HepG2 (cell line): ENCODE data around the gene TMEM31. TPM values are rescaled to one million over a fixed set of nuclear protein-coding genes. Genes with fewer than 3 reads are reported as not detected.

Source experiments
- ATAC-seq: fragments of 200-7000 bp; cut with Tn5 transposase; 3 replicates; pipeline ENCODE4 v1.9.1; 2020; ENCODE audit warnings: mild to moderate bottlenecking, moderate library complexity
- BruUV-seq: library from RNA; stranded (reverse); fragments of 400-500 nt; replicated peaks from 2 replicates; lab custom pipeline; 2021; lab: Mats Ljungman, UMichigan
- CTCF ChIA-PET: fragments of 300-600 bp; formaldehyde crosslinking; extraction: SDS; loops from one replicate; lab custom pipeline; 2021; ENCODE audit warnings: low total read pairs, inconsistent platforms, low intra/inter-chr PET ratio; lab: Yijun Ruan, JAX
- POLR2A ChIA-PET: fragments of 350-600 bp; sonication (Branson Sonifier 250); formaldehyde crosslinking; loops from one replicate; lab custom pipeline; 2020; ENCODE audit warnings: antibody characterized with exemption, inconsistent platforms; lab: Yijun Ruan, JAX
- DNase-seq: peaks from one replicate; pipeline ENCODE4 v3.0.0-alpha.2; 2015; ENCODE audit warnings: low spot score
- FAIRE-seq: peaks from 3 replicates; lab custom pipeline; 2011; peaks lifted over from hg19 to GRCh38; lab: Jason Lieb, UNC
- H2AFZ ChIP-seq: one replicate; pipeline ENCODE4 v1.6.1; 2011; ENCODE audit warnings: low read length, inconsistent platforms
- H3K27ac ChIP-seq: fragments of 300-600 bp; 3 replicates; pipeline ENCODE4 v1.8.0; 2011; ENCODE audit warnings: mixed run types, mild to moderate bottlenecking, mixed read lengths, low read length, inconsistent platforms; ENCODE audit not compliant: insufficient read depth; ENCODE audit errors: extremely low read length
- H3K27me3 ChIP-seq, 2 experiments: fragments of 200-600 bp in 1 of 2; 2 replicates in 1 of 2; 3 replicates in 1 of 2; pipeline versions ENCODE4 v1.6.0 to v1.8.0; 2011; ENCODE audit warnings: low read length in 2 of 2, mild to moderate bottlenecking in 2 of 2, moderate library complexity in 2 of 2, inconsistent platforms in 1 of 2; ENCODE audit not compliant: insufficient read depth in 2 of 2, control insufficient read depth in 1 of 2
- H3K36me3 ChIP-seq, 2 experiments: fragments of 200-600 bp in 1 of 2; replicated peaks in 1 of 2; 2 replicates in 1 of 2; 3 replicates in 1 of 2; pipeline versions ENCODE4 v1.5.1 to v1.8.0; 2011; ENCODE audit warnings: low read length in 2 of 2, inconsistent platforms in 1 of 2; ENCODE audit not compliant: insufficient read depth in 2 of 2, control insufficient read depth in 1 of 2
- H3K4me1 ChIP-seq: 2 replicates; pipeline ENCODE4 v1.5.1; 2012; ENCODE audit warnings: low read length, inconsistent platforms; ENCODE audit not compliant: insufficient read depth
- H3K4me2 ChIP-seq: 2 replicates; pipeline ENCODE4 v1.6.0; 2011; ENCODE audit warnings: low read depth, low read length, inconsistent platforms
- H3K4me3 ChIP-seq, 3 experiments: fragments of 200-600 bp in 1 of 3; sonication (generic), shearing (Covaris generic) in 1 of 3; replicated peaks in 1 of 3; 2 replicates each; pipeline ENCODE4 v1.5.1; 2011 to 2016; ENCODE audit warnings: low read length in 3 of 3, inconsistent platforms in 2 of 3, low read depth in 2 of 3, mild to moderate bottlenecking in 2 of 3, control low read depth in 1 of 3, mixed read lengths in 1 of 3; ENCODE audit not compliant: insufficient read depth in 1 of 3
- H3K79me2 ChIP-seq: one replicate; pipeline ENCODE4 v1.6.1; 2011; ENCODE audit warnings: low read length, inconsistent platforms; ENCODE audit not compliant: insufficient read depth
- H3K9ac ChIP-seq: 2 replicates; pipeline ENCODE4 v1.6.0; 2011; ENCODE audit warnings: mild to moderate bottlenecking, low read depth, low read length, inconsistent platforms; ENCODE audit not compliant: insufficient read depth
- H3K9me3 ChIP-seq: 2 replicates; pipeline ENCODE4 v1.5.1; 2012; ENCODE audit warnings: mild to moderate bottlenecking, low read length
- H4K20me1 ChIP-seq: 2 replicates; pipeline ENCODE4 v1.6.0; 2011; ENCODE audit warnings: inconsistent platforms, mild to moderate bottlenecking, low read length, moderate library complexity; ENCODE audit not compliant: insufficient read depth
- ATF7 ChIP-seq, 2 experiments: fragments of 450-650 bp in 1 of 2; sonication (generic) in 1 of 2; formaldehyde crosslinking in 1 of 2; IDR thresholded peaks; 2 replicates each; pipeline versions ENCODE4 v1.4.0 to v1.6.1; 2016 to 2020; ENCODE audit warnings: antibody characterized with exemption in 1 of 2, mild to moderate bottlenecking in 1 of 2, missing genetic modification reagents in 1 of 2
- CREB1 ChIP-seq, 2 experiments: fragments of 450-650 bp in 1 of 2; IDR thresholded peaks; 2 replicates each; pipeline ENCODE4 v1.6.1; 2016 to 2017; ENCODE audit warnings: control low read depth in 1 of 2, mild to moderate bottlenecking in 1 of 2, missing compliant biosample characterization in 1 of 2, missing genetic modification characterization in 1 of 2
- NAIF1 ChIP-seq: sonication (generic); formaldehyde crosslinking; IDR thresholded peaks from 2 replicates; pipeline ENCODE4 v1.5.0; 2020; ENCODE audit warnings: mild to moderate bottlenecking, missing genetic modification reagents, borderline replicate concordance
- ZBTB43 ChIP-seq: sonication (generic); formaldehyde crosslinking; conservative IDR thresholded peaks from 2 replicates; pipeline ENCODE4 v1.4.0; 2020; ENCODE audit warnings: missing genetic modification reagents
- whole genome bisulfite sequencing: methylation state at CpG from one replicate; pipeline ENCODE4 v1.1.6; 2017; ENCODE audit warnings: low lambda C conversion rate; 5-methylcytosine and 5-hydroxymethylcytosine counted together
- in situ Hi-C: cut with HindIII; loops from 2 replicates; pipeline ENCODE4 v1.10.0; 2017; ENCODE audit warnings: low pct_unique_long_range_greater_than_20kb; ENCODE audit not compliant: extremely low pct_ligation_motif_present
- intact Hi-C: fragments of 100-400 bp; cut with micrococcal nuclease; formaldehyde crosslinking; loops from one replicate; pipeline ENCODE4 v1.10.0; 2022; ENCODE audit not compliant: unreplicated experiment
- polyA plus RNA-seq, 8 experiments: library from polyadenylated mRNA; depleted of rRNA in 3 of 8; stranded (reverse) in 7 of 8; unstranded in 1 of 8; fragments of >200 nt; fragmentation: Illumina TruSeq in 4 of 8; extraction: Trizol in 4 of 8; gene quantifications; 2 replicates each; pipeline versions ENCODE4 v1.2.1 to v1.2.3, GENCODE V29; 2011 to 2016; ENCODE audit warnings: low read depth in 4 of 8, missing spikeins in 1 of 8, mixed read lengths in 1 of 8; ENCODE audit not compliant: insufficient read depth in 1 of 8
- total RNA-seq, 5 experiments: library from RNA; depleted of rRNA; stranded (reverse); fragments of >200 nt; fragmentation: Illumina TruSeq; extraction: Trizol; gene quantifications; 2 replicates each; pipeline ENCODE4 v1.2.3, GENCODE V29; 2016; ENCODE audit warnings: low read depth in 1 of 5
- TF ChIP-seq, protein P1 (sequence below): sonication (generic); formaldehyde crosslinking; IDR thresholded peaks from 2 replicates; pipeline ENCODE4 v1.8.1; 2023; ENCODE audit warnings: mild to moderate bottlenecking, missing genetic modification reagents

The TMEM31 gene
- total and polyA plus RNA-seq, 2 of the 13 experiments (the other 11 are each of a cell fraction or from before 2014, with no cell fraction given) = 0.16 TPM; not detected in 1

DNA sequence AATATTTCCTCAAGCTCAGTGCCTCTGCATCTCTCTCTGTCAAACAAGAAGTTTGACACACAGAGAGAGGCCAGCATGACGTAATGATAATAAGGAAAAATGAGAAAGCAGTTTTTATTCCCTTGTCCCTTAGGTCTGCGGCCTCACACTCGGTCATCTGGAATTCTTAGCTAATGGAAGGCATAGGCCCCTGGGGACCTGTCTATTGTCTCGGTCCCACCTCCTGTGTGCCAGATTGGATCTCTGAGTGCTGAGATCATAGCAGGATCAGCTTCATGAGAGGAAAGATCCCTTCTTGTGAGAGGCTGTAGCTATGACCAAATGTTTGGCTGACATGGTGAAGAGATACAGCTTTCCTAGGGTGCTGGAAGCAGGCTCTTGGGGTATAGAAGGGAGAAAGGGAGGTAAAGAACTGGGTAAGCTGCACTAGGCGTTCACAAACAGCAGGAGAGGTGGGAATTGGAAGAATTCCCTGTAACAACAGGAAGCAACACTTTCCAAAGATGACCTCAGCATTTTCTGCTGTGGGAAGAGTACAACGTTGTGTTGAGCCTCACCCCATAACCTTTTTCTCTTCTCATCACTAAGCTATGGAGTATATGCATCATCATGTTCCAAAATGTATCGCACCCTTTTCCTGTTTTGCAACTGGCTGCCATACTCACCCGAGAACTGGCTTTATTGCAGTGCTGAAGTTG, 20.2 kb downstream of the TMEM31 start:
- Histone ChIP-seq H3K27ac (no peak overlapping the region), H3K9ac (no peak overlapping the region), H3K4me2 (no peak overlapping the region), H3K27me3 (peaks cover 3% of the 10 kb centered on the region in 2 experiments; a peak in 3 of 5 replicates), H4K20me1 (no peaks in the 10 kb centered on the region), H3K9me3 (no peaks in the 10 kb centered on the region), H3K79me2 (no peaks in the 10 kb centered on the region), H3K4me3 (no peak overlapping the region), H2AFZ (no peak overlapping the region), H3K36me3 (no peaks in the 10 kb centered on the region), H3K4me1 (no peaks in the 10 kb centered on the region)
- intact Hi-C loops = no loop called here
- WGBS = 26% methylated on average over 4 of the region's 8 CpGs
- ChIA-PET POLR2A (no interaction called here), CTCF (no interaction called here)
- in situ Hi-C loops = no loop called here
- DNase-seq (no peak), FAIRE-seq (no peak), ATAC-seq (no peak)
- no TSS peak for BruUV-seq
- TF ChIP-seq ZBTB43 (CRISPR knock-in tag) (no peak), ATF7 (IDR thresholded peaks at IDR 0.05) (peak; percentile 71), ATF7 (CRISPR knock-in tag; IDR thresholded peaks at IDR 0.05) (no peak), CREB1 (IDR thresholded peaks at IDR 0.05) (0 out of 2 replicates have a peak, but pooled peaks have one; percentile 2), CREB1 (CRISPR knock-in tag; IDR thresholded peaks at IDR 0.05) (no peak)

DNA sequence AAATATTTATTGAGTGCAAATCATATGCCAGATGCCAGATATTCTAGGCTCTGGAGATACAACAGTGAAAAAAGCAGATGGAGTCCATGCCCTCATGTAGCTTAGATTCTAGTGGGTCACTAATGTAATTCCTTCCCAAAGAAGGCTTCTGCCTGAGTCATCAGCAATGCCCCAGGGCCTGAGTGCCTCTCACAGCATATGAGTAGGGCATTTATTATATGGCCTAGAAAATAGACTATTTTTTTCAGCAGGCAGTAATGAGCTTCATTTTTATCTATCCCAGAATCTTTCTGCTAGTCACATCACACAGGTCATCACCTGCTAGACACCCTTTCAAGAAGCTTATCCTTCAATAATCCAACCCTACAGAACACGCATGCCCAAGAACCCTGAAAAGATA, 22.3 kb downstream of the TMEM31 start:
- CTCF ChIA-PET = no interaction called here
- in situ Hi-C loops = no loop called here
- intact Hi-C loops = no loop called here
- Histone ChIP-seq H3K27me3 (peaks cover 1 to 3% of the 10 kb centered on the region in 2 experiments; a peak in 2 of 5 replicates), H3K4me3 (no peak overlapping the region), H3K4me2 (no peak overlapping the region), H3K27ac (no peak overlapping the region), H3K4me1 (no peaks in the 10 kb centered on the region), H3K9me3 (no peaks in the 10 kb centered on the region), H3K79me2 (no peaks in the 10 kb centered on the region), H3K9ac (no peak overlapping the region), H4K20me1 (no peaks in the 10 kb centered on the region), H2AFZ (no peak overlapping the region), H3K36me3 (no peaks in the 10 kb centered on the region)
- POLR2A ChIA-PET = no interaction called here
- no peak for DNase-seq
- TF ChIP-seq, protein P1, sequence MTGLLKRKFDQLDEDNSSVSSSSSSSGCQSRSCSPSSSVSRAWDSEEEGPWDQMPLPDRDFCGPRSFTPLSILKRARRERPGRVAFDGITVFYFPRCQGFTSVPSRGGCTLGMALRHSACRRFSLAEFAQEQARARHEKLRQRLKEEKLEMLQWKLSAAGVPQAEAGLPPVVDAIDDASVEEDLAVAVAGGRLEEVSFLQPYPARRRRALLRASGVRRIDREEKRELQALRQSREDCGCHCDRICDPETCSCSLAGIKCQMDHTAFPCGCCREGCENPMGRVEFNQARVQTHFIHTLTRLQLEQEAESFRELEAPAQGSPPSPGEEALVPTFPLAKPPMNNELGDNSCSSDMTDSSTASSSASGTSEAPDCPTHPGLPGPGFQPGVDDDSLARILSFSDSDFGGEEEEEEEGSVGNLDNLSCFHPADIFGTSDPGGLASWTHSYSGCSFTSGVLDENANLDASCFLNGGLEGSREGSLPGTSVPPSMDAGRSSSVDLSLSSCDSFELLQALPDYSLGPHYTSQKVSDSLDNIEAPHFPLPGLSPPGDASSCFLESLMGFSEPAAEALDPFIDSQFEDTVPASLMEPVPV = no peak
- no peak for TF ChIP-seq NAIF1 (CRISPR knock-in tag)
- 0% methylated on average over 1 of the region's 1 CpG for WGBS
- BruUV-seq = no TSS peak
- no peak for ATAC-seq
- no peak for FAIRE-seq
